Measurements from ENCODE around the gene PHF5A.
"Not testable (repeated sequence)": the region's sequence is repeated elsewhere in the genome, so short reads cannot be mapped to it uniquely, and the experiment has no call there.

The PHF5A gene

DNA sequence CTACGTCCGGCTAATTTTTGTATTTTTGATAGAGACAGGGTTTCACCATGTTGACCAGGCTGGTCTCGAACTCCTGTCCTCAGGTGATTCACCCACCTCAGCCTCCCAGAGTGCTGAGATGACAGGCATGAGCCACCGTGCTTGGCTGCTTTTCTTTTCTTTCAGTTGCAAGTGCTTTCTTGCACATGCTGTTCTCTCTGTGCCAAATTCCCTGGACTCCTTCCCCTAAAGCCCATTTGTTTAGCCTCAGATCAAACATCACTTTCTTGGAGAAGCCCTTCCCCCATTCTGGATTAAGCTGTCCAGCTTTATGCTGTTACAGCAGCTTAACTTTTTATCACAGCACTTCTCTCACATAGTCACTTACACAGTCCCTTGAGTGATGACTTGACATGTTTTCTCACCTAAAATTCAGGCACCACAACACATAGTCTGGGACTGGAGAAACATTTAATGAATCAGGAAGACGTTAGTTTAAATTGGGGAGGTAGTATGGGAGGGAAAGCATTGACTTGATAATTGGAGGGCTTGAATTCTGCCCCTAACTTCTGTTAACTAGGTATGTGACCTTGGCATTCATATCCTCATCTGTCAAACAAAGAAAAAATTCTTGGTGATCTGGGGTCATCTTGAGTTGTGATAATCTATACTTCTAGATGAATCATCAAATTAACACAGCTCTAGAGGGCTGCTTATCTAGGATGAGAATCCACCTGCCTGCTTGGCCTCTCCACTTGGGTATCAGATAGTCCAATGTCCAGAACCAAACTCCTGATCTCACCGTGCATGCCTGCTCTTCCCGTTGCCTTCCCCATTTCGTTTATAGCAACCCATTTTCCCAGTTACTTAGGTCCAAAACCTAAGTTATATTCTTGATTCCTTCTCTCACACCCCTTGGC lies 18.8 kb upstream of the PHF5A start:
- DNase-seq, result no peak

GRCh38 chr22:41485033-41485432 lies 16.5 kb upstream of the PHF5A start:
- DNase-seq, result no peak

- DNase-seq, result peak; percentile 86 to 93
Observed at GRCh38 chr22:41482319-41482935, 13.9 kb upstream of the PHF5A start.

DNA sequence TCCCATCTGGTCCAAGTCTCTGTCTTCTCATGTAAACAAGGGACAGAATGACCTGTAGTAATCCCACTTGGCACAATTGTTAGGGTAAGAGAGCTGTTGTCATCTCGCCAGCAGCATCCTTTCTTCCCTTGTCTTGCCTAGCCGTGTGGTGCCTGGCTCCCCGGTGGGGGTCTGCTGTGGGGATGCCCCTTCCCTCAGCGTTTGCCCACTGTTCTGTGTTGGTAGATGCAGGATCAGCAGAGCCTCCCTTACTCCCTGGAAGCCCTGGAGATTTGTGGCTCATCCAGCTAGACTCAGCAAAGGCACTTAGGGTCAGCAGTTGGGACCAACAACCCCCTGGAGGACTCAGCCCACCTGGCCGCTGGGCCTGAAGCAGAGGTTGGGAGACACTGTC lies 13.4 kb upstream of the PHF5A start:
- DNase-seq, result no peak

DNA sequence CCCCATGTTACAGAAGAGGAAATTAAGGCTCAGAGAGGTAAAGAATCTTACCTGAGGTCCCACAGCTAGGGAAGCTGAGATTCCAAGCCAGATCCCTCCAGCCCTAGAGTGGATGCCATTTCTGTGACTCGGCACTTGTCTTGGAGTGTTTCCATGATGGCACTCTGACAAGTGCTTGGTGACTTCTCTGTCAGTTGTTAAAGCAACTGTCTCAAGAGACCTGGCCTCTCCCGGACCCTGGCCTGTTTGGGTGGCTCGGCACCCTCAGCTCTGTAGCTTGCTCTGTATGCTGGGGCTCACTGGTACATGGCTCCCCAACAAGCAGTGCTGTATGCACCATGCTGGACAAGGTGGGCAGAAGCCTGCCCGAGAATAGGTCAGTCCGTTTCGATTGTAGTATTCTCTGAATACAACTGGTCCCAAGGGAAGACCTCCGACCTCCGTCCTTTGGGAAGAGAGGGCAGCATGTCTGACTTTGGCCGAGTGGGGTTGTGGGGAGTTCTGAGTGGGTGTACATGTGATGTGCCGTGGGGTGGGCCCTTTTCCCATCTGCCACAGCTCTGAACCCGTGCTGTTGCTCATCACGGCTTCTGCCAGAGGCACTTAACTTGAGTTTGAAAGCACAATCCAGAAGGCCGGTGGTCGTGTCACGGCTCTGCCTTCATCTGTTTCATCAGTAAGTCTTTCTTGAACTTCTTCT lies 12.8 kb upstream of the PHF5A start:
- no peak for DNase-seq

DNA sequence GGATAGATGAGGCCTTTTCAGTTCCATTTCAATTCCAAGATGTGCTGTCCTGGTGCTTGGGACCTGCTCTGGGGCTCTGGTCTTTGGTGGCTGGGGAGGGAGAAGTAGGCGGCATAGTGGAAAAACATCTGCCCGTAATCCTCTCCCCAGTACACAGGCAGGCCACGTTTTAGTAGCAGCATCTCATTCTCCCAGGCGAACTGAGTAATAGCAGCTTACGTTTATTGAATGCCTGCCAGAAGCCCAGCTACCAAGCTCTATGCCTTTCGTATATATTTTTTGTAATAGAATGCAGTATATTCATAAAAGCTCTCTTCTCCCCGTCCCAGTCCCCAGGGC lies 11.9 kb upstream of the PHF5A start:
- no peak for DNase-seq

DNA sequence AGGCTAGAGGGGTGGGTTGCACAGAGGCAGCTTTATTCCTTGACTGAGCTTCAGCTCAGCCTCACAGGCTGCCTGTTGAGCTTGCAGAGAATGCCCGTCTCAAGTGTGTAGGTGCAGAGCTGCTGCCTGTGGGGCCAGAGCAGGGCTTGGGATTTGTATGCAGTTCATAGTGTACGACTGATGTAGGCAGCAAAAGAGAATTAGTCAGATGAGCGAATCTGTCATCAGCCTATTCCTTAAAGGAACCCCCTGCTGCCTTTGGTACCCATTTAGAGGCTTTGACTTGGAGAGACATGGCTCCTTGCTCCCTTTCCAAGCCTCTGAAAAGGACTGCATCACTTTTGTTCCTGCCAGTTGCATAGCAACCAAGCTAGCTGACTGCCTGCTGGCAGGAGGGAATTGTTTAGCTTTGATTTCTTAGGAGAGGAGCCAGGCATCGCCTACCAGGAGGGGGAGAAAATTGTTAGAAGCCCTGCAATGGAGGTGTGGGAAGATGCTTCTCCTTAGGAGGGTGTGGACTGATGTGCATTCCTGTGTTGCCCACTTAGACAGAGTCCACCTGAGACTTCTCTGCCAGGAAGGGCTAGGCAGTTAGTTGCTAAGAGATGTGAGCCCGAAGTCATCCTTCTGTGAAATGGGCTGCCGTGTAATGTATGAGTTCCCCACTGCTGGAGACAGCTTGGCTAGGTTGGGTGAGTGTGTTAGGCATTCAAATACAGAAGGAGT lies 11.3 kb upstream of the PHF5A start:
- DNase-seq, result no peak

DNA sequence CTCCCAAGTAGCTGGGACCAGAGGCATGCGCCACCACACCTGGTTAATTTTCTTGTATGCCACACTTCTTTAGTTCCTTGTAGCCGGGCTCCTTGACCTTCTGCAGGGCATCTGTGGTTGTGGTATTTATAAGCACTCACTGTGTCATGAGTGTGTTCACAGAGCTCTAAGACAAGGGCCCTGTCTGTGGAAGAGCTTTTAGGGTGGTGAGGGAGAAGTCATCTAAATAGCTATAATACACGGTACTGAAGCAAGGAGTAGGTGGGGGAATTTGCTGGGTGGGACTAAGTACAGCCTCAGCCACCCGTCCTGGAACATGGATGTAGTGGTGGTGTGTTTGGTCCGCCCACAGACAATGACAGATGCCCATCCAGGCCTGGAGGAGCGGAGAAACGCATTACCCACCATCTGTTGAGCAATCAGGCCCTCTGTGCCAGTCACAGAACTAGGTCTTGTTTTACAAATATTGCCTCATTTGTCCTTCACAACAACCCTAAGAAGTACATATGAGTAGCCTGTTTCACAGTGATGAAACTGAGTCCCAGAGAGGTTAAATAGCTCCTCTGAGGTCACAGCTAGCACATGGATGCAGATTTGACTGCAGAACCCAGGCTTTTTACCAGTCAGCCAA lies 10.5 kb upstream of the PHF5A start:
- DNase-seq, result peak; percentile 91 to 95

- DNase-seq, result no peak
Observed at GRCh38 chr22:41478473-41478872, 10.0 kb upstream of the PHF5A start.

DNA sequence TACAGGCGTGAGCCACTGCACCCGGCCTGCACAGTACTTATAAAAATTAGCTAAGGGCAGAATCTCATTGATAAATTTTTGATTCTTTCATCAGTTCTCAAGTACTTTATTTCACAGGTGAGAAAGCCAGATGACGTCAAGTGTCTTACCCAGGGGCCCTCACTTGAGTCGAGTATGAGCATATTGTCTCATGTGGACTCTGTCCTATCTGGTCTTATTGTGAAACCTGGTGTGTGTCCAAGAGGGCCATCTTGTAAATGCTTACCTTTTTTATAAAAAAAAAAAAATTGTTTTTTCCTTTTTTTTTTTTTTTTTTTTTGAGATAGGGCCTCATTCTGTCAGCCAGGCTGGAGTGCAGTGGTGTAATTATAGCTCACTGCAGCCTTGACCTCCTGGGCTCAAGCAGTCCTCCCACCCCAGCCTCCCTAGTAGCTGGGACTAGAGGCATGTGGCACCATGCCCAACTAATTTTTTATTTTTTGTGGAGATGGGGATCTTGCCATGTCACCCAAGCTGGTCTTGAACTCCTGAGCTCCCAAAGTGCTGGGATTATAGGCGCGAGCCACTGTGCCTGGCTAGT lies 6.5 kb upstream of the PHF5A start:
- no peak for DNase-seq

DNA sequence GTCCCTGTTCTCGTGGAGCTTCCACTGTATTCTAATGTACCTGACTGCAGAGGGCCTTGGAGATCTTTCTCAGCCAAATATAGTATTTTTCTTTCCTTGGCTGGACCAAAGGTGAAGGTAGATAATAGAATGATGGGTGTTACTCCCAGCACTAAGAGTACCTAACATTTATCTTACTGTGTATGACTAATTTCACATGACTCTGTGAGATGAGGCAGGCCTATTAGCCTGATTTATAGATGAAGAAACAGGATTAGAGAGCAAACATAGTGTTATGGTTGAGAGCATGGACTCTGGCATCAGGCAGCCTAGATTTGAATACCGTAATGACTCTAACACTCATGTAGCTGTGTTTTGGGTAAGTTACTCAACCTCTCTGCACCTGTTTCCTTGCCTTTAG lies 3.1 kb upstream of the PHF5A start:
- no peak for DNase-seq

- peak in 1 of 2 donors; percentile 21 for DNase-seq
Observed at GRCh38 chr22:41470886-41471285, 2.4 kb upstream of the PHF5A start.

DNA sequence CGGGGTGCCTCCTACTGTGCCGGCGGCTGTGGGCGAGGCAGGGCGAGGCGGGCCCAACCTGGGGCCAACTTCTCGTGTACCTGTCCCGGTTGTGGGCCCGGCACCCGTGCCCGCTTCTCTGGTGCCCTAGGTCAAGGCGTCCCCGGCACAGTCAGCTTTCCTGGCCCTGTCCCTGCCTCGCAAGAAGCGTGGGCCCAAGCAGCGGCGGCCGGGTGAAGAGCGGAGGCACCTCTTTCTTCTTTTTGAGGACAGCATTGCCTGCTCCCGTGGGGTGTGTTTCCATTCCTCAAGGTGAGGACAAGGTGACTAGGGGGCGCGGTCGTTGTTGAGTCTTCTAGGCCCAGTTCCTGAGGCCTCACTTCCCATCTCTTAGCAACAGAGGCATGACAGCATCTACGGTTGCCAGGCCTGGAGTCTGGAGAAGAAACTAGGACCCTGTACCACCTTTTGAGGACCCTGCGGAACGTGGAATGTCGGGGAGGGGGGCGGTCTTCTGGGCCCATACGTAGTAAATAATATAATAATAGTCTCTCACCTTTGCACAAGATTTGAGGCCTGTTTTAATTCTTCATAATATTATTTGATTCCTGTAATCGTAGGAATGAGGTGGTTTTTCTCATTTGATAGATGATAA lies 843 bp upstream of the PHF5A start:
- DNase-seq, result peak; percentile 30 to 64

- no peak for DNase-seq
Observed at GRCh38 chr22:41461901-41462300, 6.6 kb downstream of the PHF5A start.

DNA sequence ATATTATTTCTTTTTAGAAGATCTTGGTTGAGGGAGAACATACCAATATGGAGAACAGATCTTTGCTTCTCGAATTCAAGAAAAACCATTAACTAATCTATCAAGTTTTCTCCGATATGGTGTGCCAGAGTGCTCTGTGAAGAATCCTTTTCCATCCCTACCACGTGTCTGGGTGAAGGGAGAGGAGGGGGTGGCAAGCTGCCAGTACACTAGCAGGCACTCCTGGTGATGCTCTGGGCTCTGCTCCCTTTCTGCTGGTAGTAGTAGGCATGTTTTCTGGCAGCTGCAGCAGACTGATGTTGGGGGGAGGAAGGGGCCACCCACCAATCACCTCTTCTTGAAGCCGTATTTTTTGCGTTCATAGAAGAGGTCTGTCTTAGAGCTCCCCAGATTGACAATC lies 8.4 kb downstream of the PHF5A start:
- DNase-seq, result not testable (repeated sequence)

GRCh38 chr22:41459431-41459830 lies 9.1 kb downstream of the PHF5A start:
- no peak for DNase-seq

GRCh38 chr22:41458161-41458728 lies 10.2 kb downstream of the PHF5A start:
- no peak for DNase-seq

- peak; percentile 98 to 99 for DNase-seq
Observed at GRCh38 chr22:41448189-41448808, 20.2 kb downstream of the PHF5A start.

- peak; percentile 46 to 65 for DNase-seq
Observed at GRCh38 chr22:41447435-41448188, 20.9 kb downstream of the PHF5A start.
